GM12878 (cell line): ENCODE results near the gene LY6G5B. TPM values are rescaled to one million over a fixed set of nuclear protein-coding genes. Genes with fewer than 3 reads are reported as not detected.

Experiments used
- BACH1 ChIP-seq: fragments of 450-650 bp; IDR thresholded peaks from 2 replicates; pipeline ENCODE4 v1.6.1; 2017; ENCODE audit warnings: mild to moderate bottlenecking, borderline replicate concordance
- BCL11A ChIP-seq: IDR thresholded peaks from 2 replicates; pipeline ENCODE4 v1.6.1; 2011; ENCODE audit warnings: low read depth, low read length
- CHD4 ChIP-seq: fragments of 200-600 bp; sonication (generic); IDR thresholded peaks from 2 replicates; pipeline ENCODE4 v1.6.1; 2016; ENCODE audit warnings: mild to moderate bottlenecking
- GABPA ChIP-seq: IDR thresholded peaks from 2 replicates; pipeline ENCODE4 v1.6.1; 2014; ENCODE audit warnings: antibody characterized with exemption, low read depth, mild to moderate bottlenecking, inconsistent platforms
- HDAC6 ChIP-seq: fragments of 200-600 bp; sonication (generic); IDR thresholded peaks from one replicate; pipeline ENCODE4 v1.8.0; 2017; ENCODE audit warnings: antibody characterized with exemption; ENCODE audit not compliant: unreplicated experiment
- HSF1 ChIP-seq: fragments of 150-350 bp; IDR thresholded peaks from 2 replicates; pipeline ENCODE4 v1.6.1; 2014; ENCODE audit warnings: mild to moderate bottlenecking, low read depth, low read length
- IKZF2 ChIP-seq, 2 experiments: fragments of 450-650 bp; IDR thresholded peaks; 2 replicates each; pipeline ENCODE4 v1.6.1; 2017; ENCODE audit warnings: mild to moderate bottlenecking in 2 of 2, moderate library complexity in 2 of 2
- MXI1 ChIP-seq: fragments of 150-350 bp; IDR thresholded peaks from 2 replicates; pipeline ENCODE4 v1.6.1; 2011; ENCODE audit warnings: low read depth, mild to moderate bottlenecking, inconsistent platforms, low read length, improper control_type of control experiment
- MYB ChIP-seq: fragments of 150-350 bp; IDR thresholded peaks from 2 replicates; pipeline ENCODE4 v1.6.1; 2014; ENCODE audit warnings: mild to moderate bottlenecking, low read depth, low read length, borderline replicate concordance
- NBN ChIP-seq: fragments of 450-650 bp; IDR thresholded peaks from 2 replicates; pipeline ENCODE4 v1.6.1; 2016
- NFYA ChIP-seq: IDR thresholded peaks from 2 replicates; pipeline ENCODE4 v1.6.1; 2011; ENCODE audit warnings: low read depth, mild to moderate bottlenecking, low read length, improper control_type of control experiment, borderline replicate concordance
- NRF1 ChIP-seq: conservative IDR thresholded peaks from 2 replicates; pipeline ENCODE4 v1.6.1; 2011; ENCODE audit warnings: mild to moderate bottlenecking, low read depth, low read length, improper control_type of control experiment
- PKNOX1 ChIP-seq: fragments of 450-650 bp; IDR thresholded peaks from 2 replicates; pipeline ENCODE4 v1.6.1; 2016; ENCODE audit warnings: mild to moderate bottlenecking
- POU2F2 ChIP-seq: IDR thresholded peaks from 3 replicates; pipeline ENCODE4 v1.6.1; 2011; ENCODE audit warnings: low read depth, mild to moderate bottlenecking, low read length, borderline replicate concordance
- REST ChIP-seq: IDR thresholded peaks from 2 replicates; pipeline ENCODE4 v1.6.1; 2012; ENCODE audit warnings: mild to moderate bottlenecking, low read depth, low read length
- SMAD5 ChIP-seq: IDR thresholded peaks from 2 replicates; pipeline ENCODE4 v1.6.1; 2016; ENCODE audit warnings: antibody characterized with exemption, low read depth
- STAT1 ChIP-seq: fragments of 450-650 bp; conservative IDR thresholded peaks from 2 replicates; pipeline ENCODE4 v1.6.1; 2014; ENCODE audit warnings: antibody characterized with exemption, mild to moderate bottlenecking
- TBL1XR1 ChIP-seq: IDR thresholded peaks from 2 replicates; pipeline ENCODE4 v1.6.1; 2012; ENCODE audit warnings: low read depth, low read length, improper control_type of control experiment
- YY1 ChIP-seq: IDR thresholded peaks from 2 replicates; pipeline ENCODE4 v1.6.1; 2011; ENCODE audit warnings: low read depth, mild to moderate bottlenecking, low read length
- ZBTB11 ChIP-seq: fragments of 450-650 bp; formaldehyde crosslinking; IDR thresholded peaks from 2 replicates; pipeline ENCODE4 v1.5.0; 2022; ENCODE audit warnings: mild to moderate bottlenecking, missing genetic modification characterization
- polyA plus RNA-seq, 11 experiments: library from polyadenylated mRNA; depleted of rRNA in 4 of 11; unstranded in 6 of 11; stranded (reverse) in 5 of 11; fragments of >200 nt; fragmentation: Nextera tagmentation in 4 of 11; fragmentation: Illumina TruSeq in 1 of 11; extraction: Ambion mirVana in 4 of 11; extraction: Trizol in 1 of 11; gene quantifications; 1 replicate in 1 of 11; 2 replicates in 10 of 11; pipeline versions ENCODE4 v1.2.1 to v1.2.3, GENCODE V29; 2011 to 2016; ENCODE audit warnings: inconsistent platforms in 2 of 11, missing spikeins in 2 of 11, low read depth in 1 of 11
- total RNA-seq, 4 experiments: library from RNA; depleted of rRNA in 3 of 4; stranded (reverse); fragments of >200 nt in 3 of 4; fragmentation: Illumina TruSeq in 1 of 4; extraction: Trizol in 1 of 4; gene quantifications; 2 replicates each; pipeline versions ENCODE4 v1.2.1 to v1.2.3, GENCODE V29; 2013 to 2021

The LY6G5B gene
- total and polyA plus RNA-seq, 10 of the 15 experiments (the other 5 are each of a cell fraction or from before 2014, with no cell fraction given) = 3.2 to 16.5 (median 7.5) TPM

- 0 out of 2 replicates have a peak, but pooled peaks have one; percentile 8 for TF ChIP-seq MYB
- TF ChIP-seq YY1 = peak; percentile 29; the same call in 1 of the 2 replicates
- TF ChIP-seq HDAC6 = no peak
- no peak for TF ChIP-seq ZBTB11 (CRISPR knock-in tag)
- TF ChIP-seq MXI1 = peak; percentile 36; the same call in 1 of the 2 replicates
- no peak for TF ChIP-seq STAT1
- no peak for TF ChIP-seq POU2F2
- no peak for TF ChIP-seq CHD4
- no peak for TF ChIP-seq TBL1XR1
- no peak for TF ChIP-seq NRF1
- no peak for TF ChIP-seq NFYA
- no peak for TF ChIP-seq BCL11A
- peak; percentile 95 for TF ChIP-seq PKNOX1
- TF ChIP-seq GABPA = no peak
- TF ChIP-seq IKZF2 (IDR thresholded peaks at IDR 0.05) = no peak
- no peak for TF ChIP-seq BACH1
- no peak for TF ChIP-seq SMAD5
- TF ChIP-seq HSF1 = no peak
- TF ChIP-seq NBN = no peak
- TF ChIP-seq REST = no peak
- TF ChIP-seq, all 136 proteins: peak for 12
Measured at GRCh38 chr6:31651602-31652191, 18.1 kb upstream of the LY6G5B start (continued).
